Middle frontal gyrus (tissue), 1 donor: ENCODE results near the gene APBA3.

Source experiments
- DNase-seq: peaks from one replicate; pipeline ENCODE4 v3.0.0-alpha.2; 2015; ENCODE audit warnings: low spot score; ENCODE audit errors: extremely low spot score

Gene APBA3

GRCh38 chr19:3721887-3722442, 39.5 kb downstream of the APBA3 start:
- no peak for DNase-seq

GRCh38 chr19:3721131-3721886, 40.2 kb downstream of the APBA3 start:
- DNase-seq: no peak

GRCh38 chr19:3720349-3720917, 41.1 kb downstream of the APBA3 start:
- DNase-seq: no peak

- no peak for DNase-seq
These were observed 41.6 kb downstream of the APBA3 start for GRCh38 chr19:3719868-3720267.

GRCh38 chr19:3716147-3716668, 45.3 kb downstream of the APBA3 start:
- no peak for DNase-seq

- DNase-seq: no peak
These were observed 48.6 kb downstream of the APBA3 start for GRCh38 chr19:3712663-3713611.

GRCh38 chr19:3710265-3710812, 51.2 kb downstream of the APBA3 start:
- DNase-seq: no peak

- no peak for DNase-seq
These were observed 53.1 kb downstream of the APBA3 start, which contains the start of gene TJP3 for GRCh38 chr19:3708207-3708931. TSS of gene TJP3 (plus strand) at chr19:3708384. CDS start at chr19:3728433, 20,049 bp downstream.

GRCh38 chr19:3707868-3708206, 53.7 kb downstream of the APBA3 start:
- DNase-seq: no peak

- DNase-seq: no peak
These were observed 60.3 kb downstream of the APBA3 start for GRCh38 chr19:3701200-3701599.
